WERI-Rb-1 (cell line): ENCODE measurements around the gene UBXN1.
A peak's percentile ranks its signal among the peaks of the same experiment; 100 is the strongest.
"Not testable (repeated sequence)": the region's sequence is repeated elsewhere in the genome, so short reads cannot be mapped to it uniquely, and the experiment has no call there.

Experiments used
- DNase-seq: peaks from one replicate; pipeline ENCODE4 v3.0.0-alpha.2; 2020
- H3K27ac ChIP-seq: fragments of 250-450 bp; sonication (Bioruptor Pico); 2 replicates; pipeline ENCODE4 v1.5.1; 2020; ENCODE audit warnings: mild to moderate bottlenecking, moderate library complexity
- H3K27me3 ChIP-seq: fragments of 250-450 bp; sonication (Bioruptor Pico); 2 replicates; pipeline ENCODE4 v1.5.1; 2021; ENCODE audit warnings: mild to moderate bottlenecking, low read depth, moderate library complexity; ENCODE audit not compliant: insufficient read depth, severe bottlenecking
- H3K36me3 ChIP-seq: fragments of 250-450 bp; sonication (Bioruptor Pico); 2 replicates; pipeline ENCODE4 v1.5.1; 2020; ENCODE audit warnings: mild to moderate bottlenecking, moderate library complexity
- H3K4me3 ChIP-seq: 2 replicates; pipeline ENCODE4 v1.5.1; 2011; ENCODE audit warnings: low read depth, mild to moderate bottlenecking, control low read depth, low read length
- H3K9me3 ChIP-seq: fragments of 250-450 bp; sonication (Bioruptor Pico); 2 replicates; pipeline ENCODE4 v1.5.1; 2021; ENCODE audit warnings: mild to moderate bottlenecking, moderate library complexity; ENCODE audit not compliant: severe bottlenecking
- CTCF ChIP-seq: IDR thresholded peaks from 2 replicates; pipeline ENCODE4 v1.5.1; 2011; ENCODE audit warnings: low read depth, mild to moderate bottlenecking, control low read depth, inconsistent platforms, low read length

Gene UBXN1

GRCh38 chr11:62654297-62654696 is 24.6 kb downstream of the UBXN1 start:
- TF ChIP-seq CTCF, result no peak
- Histone ChIP-seq H3K27me3 (no peaks in the 10 kb centered on the region), H3K36me3 (peaks cover 6% of the 10 kb centered on the region), H3K27ac (peak overlapping the region; percentile 5; the same call in 1 of the 2 replicates), H3K9me3 (no peaks in the 10 kb centered on the region), H3K4me3 (no peak overlapping the region)
- no peak for DNase-seq

GRCh38 chr11:62652161-62653006 is 26.5 kb downstream of the UBXN1 start:
- TF ChIP-seq CTCF, result no peak
- Histone ChIP-seq H3K27ac (peak overlapping the region; percentile 93), H3K4me3 (peak overlapping the region; percentile 86), H3K36me3 (peaks cover 24% of the 10 kb centered on the region), H3K9me3 (no peaks in the 10 kb centered on the region), H3K27me3 (no peaks in the 10 kb centered on the region)
- DNase-seq, result no peak

- H3K36me3 ChIP-seq, result peaks cover 29% of the 10 kb centered on the region
- not testable (repeated sequence) for DNase-seq, H3K27me3 ChIP-seq, H3K9me3 ChIP-seq, H3K4me3 ChIP-seq, H3K27ac ChIP-seq
Measured at GRCh38 chr11:62650283-62650682, 28.6 kb downstream of the UBXN1 start.

GRCh38 chr11:62649486-62649885 is 29.4 kb downstream of the UBXN1 start:
- Histone ChIP-seq H3K4me3 (no peak overlapping the region), H3K36me3 (peaks cover 35% of the 10 kb centered on the region), H3K9me3 (no peaks in the 10 kb centered on the region), H3K27ac (no peak overlapping the region), H3K27me3 (no peaks in the 10 kb centered on the region)
- no peak for DNase-seq
- no peak for TF ChIP-seq CTCF

- DNase-seq, result no peak
- Histone ChIP-seq H3K27me3 (no peaks in the 10 kb centered on the region), H3K27ac (no peak overlapping the region), H3K9me3 (no peaks in the 10 kb centered on the region), H3K36me3 (peaks cover 38% of the 10 kb centered on the region), H3K4me3 (no peak overlapping the region)
- TF ChIP-seq CTCF, result no peak
Measured at GRCh38 chr11:62648967-62649364, 29.9 kb downstream of the UBXN1 start.

GRCh38 chr11:62648185-62648966 is 30.5 kb downstream of the UBXN1 start:
- no peak for TF ChIP-seq CTCF
- DNase-seq, result no peak
- H3K27ac ChIP-seq, result no peak overlapping the region
- H3K9me3 ChIP-seq, result no peaks in the 10 kb centered on the region
- no peaks in the 10 kb centered on the region for H3K27me3 ChIP-seq
- no peak overlapping the region for H3K4me3 ChIP-seq
- peaks cover 44% of the 10 kb centered on the region for H3K36me3 ChIP-seq
